SK-N-SH (cell line): ENCODE results near the gene TRIM54. TPM values are rescaled to one million over a fixed set of nuclear protein-coding genes. Genes with fewer than 3 reads are reported as not detected.

Source experiments
- CTCF ChIA-PET: fragments of 300-600, 350-600 bp; formaldehyde crosslinking; extraction: SDS; loops from one replicate; lab custom pipeline; 2021; lab: Yijun Ruan, JAX
- POLR2A ChIA-PET: fragments of 350-600 bp; sonication (Branson Sonifier 250); formaldehyde crosslinking; extraction: SDS; loops from one replicate; lab custom pipeline; 2020; ENCODE audit warnings: antibody characterized with exemption, inconsistent platforms; lab: Yijun Ruan, JAX
- DNase-seq: peaks from one replicate; pipeline ENCODE4 v3.0.0; 2012
- H2AFZ ChIP-seq: fragments of 200-600 bp; sonication (generic); 2 replicates; pipeline ENCODE4 v1.8.1; 2016; ENCODE audit warnings: antibody characterized with exemption, mild to moderate bottlenecking, low read depth
- H3F3A ChIP-seq: fragments of 200-600 bp; sonication (generic); replicated peaks from 2 replicates; pipeline ENCODE3; 2016; ENCODE audit warnings: antibody characterized with exemption, mild to moderate bottlenecking; ENCODE audit not compliant: insufficient read depth
- H3K27ac ChIP-seq, 2 experiments: fragments of 200-500 bp in 1 of 2; fragments of 200-600 bp in 1 of 2; sonication (Bioruptor generic) in 1 of 2; sonication (generic), shearing (Covaris generic) in 1 of 2; 2 replicates each; pipeline versions ENCODE4 v1.5.1 to v1.6.1; 2014 to 2016; ENCODE audit warnings: low read depth in 2 of 2, inconsistent platforms in 1 of 2, low read length in 1 of 2, mild to moderate bottlenecking in 1 of 2, mixed read lengths in 1 of 2
- H3K27me3 ChIP-seq: fragments of 200-600 bp; sonication (generic), shearing (Covaris generic); 2 replicates; pipeline ENCODE4 v1.6.1; 2016; ENCODE audit warnings: mixed run types; ENCODE audit not compliant: insufficient read depth
- H3K36me3 ChIP-seq, 2 experiments: fragments of 200-500 bp in 1 of 2; fragments of 200-600 bp in 1 of 2; sonication (Bioruptor generic) in 1 of 2; sonication (generic) in 1 of 2; replicated peaks in 1 of 2; 2 replicates each; pipeline versions ENCODE3 to v1.5.1; 2014 to 2016; ENCODE audit warnings: low read length in 1 of 2, mild to moderate bottlenecking in 1 of 2; ENCODE audit not compliant: insufficient read depth in 2 of 2, control insufficient read depth in 1 of 2
- H3K4me1 ChIP-seq, 2 experiments: fragments of 200-500 bp in 1 of 2; fragments of 200-600 bp in 1 of 2; sonication (Bioruptor generic) in 1 of 2; sonication (generic), shearing (Covaris generic) in 1 of 2; 2 replicates each; pipeline versions ENCODE4 v1.5.1 to v1.6.1; 2014 to 2016; ENCODE audit warnings: low read depth in 1 of 2, low read length in 1 of 2, mixed run types in 1 of 2; ENCODE audit not compliant: insufficient read depth in 2 of 2, control insufficient read depth in 1 of 2
- H3K4me2 ChIP-seq: fragments of 200-600 bp; sonication (generic), shearing (Covaris generic); 2 replicates; pipeline ENCODE4 v1.6.1; 2017; ENCODE audit warnings: mixed run types
- H3K4me3 ChIP-seq, 2 experiments: fragments of 200-500 bp in 1 of 2; fragments of 200-600 bp in 1 of 2; sonication (Bioruptor generic) in 1 of 2; sonication (generic), shearing (Covaris generic) in 1 of 2; 2 replicates each; pipeline versions ENCODE4 v1.5.1 to v1.8.1; 2014 to 2016; ENCODE audit warnings: low read depth in 2 of 2, inconsistent platforms in 1 of 2, low read length in 1 of 2, mild to moderate bottlenecking in 1 of 2, mixed read lengths in 1 of 2, moderate library complexity in 1 of 2
- H3K79me2 ChIP-seq: fragments of 200-600 bp; sonication (generic); 2 replicates; pipeline ENCODE4 v1.8.1; 2017; ENCODE audit warnings: mild to moderate bottlenecking; ENCODE audit not compliant: insufficient read depth
- H3K9ac ChIP-seq: fragments of 200-600 bp; sonication (generic); 2 replicates; pipeline ENCODE4 v1.6.1; 2017; ENCODE audit warnings: mixed run types
- H3K9me2 ChIP-seq: fragments of 200-600 bp; sonication (generic); 2 replicates; pipeline ENCODE4 v1.6.1; 2017; ENCODE audit warnings: mixed run types
- H3K9me3 ChIP-seq: fragments of 200-600 bp; sonication (generic); 2 replicates; pipeline ENCODE4 v1.6.1; 2017; ENCODE audit warnings: mixed run types, mild to moderate bottlenecking, moderate library complexity
- H4K20me1 ChIP-seq: fragments of 200-600 bp; sonication (generic); 2 replicates; pipeline ENCODE4 v1.6.1; 2017; ENCODE audit warnings: mild to moderate bottlenecking, mixed run types; ENCODE audit not compliant: insufficient read depth
- ELF1 ChIP-seq: IDR thresholded peaks from 2 replicates; pipeline ENCODE4 v1.4.0; 2012
- EP300 ChIP-seq, 2 experiments: IDR thresholded peaks; 2 replicates each; pipeline versions ENCODE4 v1.4.0 to v1.6.1; 2012; ENCODE audit warnings: borderline replicate concordance in 1 of 2, low read depth in 1 of 2, low read length in 1 of 2
- EZH2phosphoT487 ChIP-seq: fragments of 200-600 bp; sonication (generic); IDR thresholded peaks from 2 replicates; pipeline ENCODE4 v1.6.1; 2017; ENCODE audit warnings: low read depth, mixed run types, mild to moderate bottlenecking, antibody characterized with exemption, moderate library complexity, borderline replicate concordance
- MXI1 ChIP-seq: IDR thresholded peaks from 2 replicates; pipeline ENCODE4 v1.6.1; 2012; ENCODE audit warnings: mild to moderate bottlenecking, low read depth, low read length, improper control_type of control experiment
- NFIC ChIP-seq: IDR thresholded peaks from 2 replicates; pipeline ENCODE4 v1.4.0; 2012; ENCODE audit warnings: borderline replicate concordance
- RAD21 ChIP-seq: IDR thresholded peaks from 2 replicates; pipeline ENCODE4 v1.6.1; 2012; ENCODE audit warnings: mild to moderate bottlenecking, low read length
- RFX5 ChIP-seq: IDR thresholded peaks from 2 replicates; pipeline ENCODE4 v1.6.1; 2012; ENCODE audit warnings: mild to moderate bottlenecking, improper control_type of control experiment, low read length
- SIN3A ChIP-seq: IDR thresholded peaks from 2 replicates; pipeline ENCODE4 v1.6.1; 2012; ENCODE audit warnings: low read depth, mild to moderate bottlenecking, low read length, moderate library complexity, borderline replicate concordance
- SMC3 ChIP-seq: IDR thresholded peaks from 2 replicates; pipeline ENCODE4 v1.6.1; 2012; ENCODE audit warnings: low read depth, low read length, improper control_type of control experiment
- TCF12 ChIP-seq: IDR thresholded peaks from 2 replicates; pipeline ENCODE4 v1.4.0; 2012
- TEAD4 ChIP-seq: IDR thresholded peaks from 2 replicates; pipeline ENCODE4 v1.4.0; 2012; ENCODE audit warnings: mild to moderate bottlenecking, borderline replicate concordance; ENCODE audit not compliant: insufficient read depth
- WGBS: methylation state at CpG from one replicate; pipeline ENCODE4 v1.1.6; 2017; ENCODE audit warnings: low lambda C conversion rate; 5-methylcytosine and 5-hydroxymethylcytosine counted together
- polyA plus RNA-seq, 3 experiments: library from polyadenylated mRNA; depleted of rRNA; stranded (reverse); fragments of >200 nt; gene quantifications; 2 replicates each; pipeline ENCODE4 v1.2.3, GENCODE V29; 2012
- TF ChIP-seq, protein P1 (sequence below): fragments of 200-600 bp; sonication (generic); IDR thresholded peaks from 2 replicates; pipeline ENCODE4 v1.6.1; 2017; ENCODE audit warnings: antibody characterized with exemption, mild to moderate bottlenecking, moderate library complexity
- TF ChIP-seq, protein P2 (sequence below): IDR thresholded peaks from 2 replicates; pipeline ENCODE4; 2012
- TF ChIP-seq, protein P3 (sequence below): IDR thresholded peaks from 2 replicates; pipeline ENCODE4 v1.4.0; 2012; ENCODE audit warnings: low read depth, borderline replicate concordance

Gene TRIM54
- polyA plus RNA-seq, 1 of the 3 experiments (the other 2 are of a cell fraction) = 0.28 TPM

DNA sequence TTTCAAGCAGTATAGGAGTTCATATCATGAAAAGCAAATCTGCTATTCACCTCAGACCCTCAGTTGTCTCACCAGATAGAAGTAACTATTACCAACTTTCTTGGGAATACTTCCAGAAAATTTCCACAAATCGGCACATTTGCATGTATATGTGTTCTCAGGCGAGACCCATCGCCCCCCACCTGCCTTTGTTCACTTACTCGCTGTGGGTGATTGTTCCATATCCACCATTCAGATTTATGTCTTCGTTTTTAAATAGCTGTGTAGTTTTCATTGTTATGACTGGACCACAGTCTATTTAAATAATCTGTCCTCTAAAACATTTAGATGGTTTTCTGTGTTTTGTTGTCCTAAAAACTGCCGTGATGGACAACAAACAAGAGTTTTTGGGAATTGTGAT, 3.3 kb downstream of the TRIM54 start:
- WGBS = 71% methylated on average over 6 of the region's 6 CpGs
- TF ChIP-seq TCF12 = no peak
- TF ChIP-seq TEAD4 = no peak
- CTCF ChIA-PET = interaction anchor here (0.7 to 18.0 kb wide), 5 partner anchors 11 to 223 kb away, joined by 3 to 392 read pairs (median 87); partner anchors contain the start of gene SLC30A3

DNA sequence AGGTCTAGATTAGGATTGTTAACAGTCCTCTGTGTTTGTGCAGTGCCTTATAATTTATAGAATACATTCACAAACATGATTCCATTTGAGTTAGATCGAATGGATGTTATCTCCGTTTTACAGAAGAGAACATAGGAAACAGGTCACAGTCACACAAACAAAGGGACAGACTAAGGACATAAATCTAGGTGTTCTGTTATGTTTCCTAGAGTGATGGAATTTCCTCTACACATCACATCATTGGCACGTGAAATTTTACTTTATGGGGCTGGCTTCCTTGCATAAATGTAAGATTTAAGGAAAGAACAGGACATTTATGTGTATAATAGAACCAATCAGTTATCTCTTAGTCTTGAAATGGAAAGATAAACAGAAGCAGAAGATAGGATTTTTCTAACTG, 6.4 kb downstream of the TRIM54 start:
- no peak for DNase-seq
- Histone ChIP-seq H3K9me3 (no peaks in the 10 kb centered on the region), H3K9me2 (no peaks in the 10 kb centered on the region), H3K79me2 (no peaks in the 10 kb centered on the region), H3F3A (peaks cover 10% of the 10 kb centered on the region), H3K27ac (no peak overlapping the region), H3K27me3 (no peaks in the 10 kb centered on the region)
- POLR2A ChIA-PET = no interaction called here
- TF ChIP-seq MXI1 (no peak), NFIC (no peak), SMC3 (no peak), SIN3A (no peak), ELF1 (no peak), EZH2phosphoT487 (no peak), RAD21 (no peak), EP300 (IDR thresholded peaks at IDR 0.05; ENCODE audit: borderline replicate concordance in 1 of 2, low read depth in 1 of 2, low read length in 1 of 2) (no peak), RFX5 (no peak)
- TF ChIP-seq, protein P1, sequence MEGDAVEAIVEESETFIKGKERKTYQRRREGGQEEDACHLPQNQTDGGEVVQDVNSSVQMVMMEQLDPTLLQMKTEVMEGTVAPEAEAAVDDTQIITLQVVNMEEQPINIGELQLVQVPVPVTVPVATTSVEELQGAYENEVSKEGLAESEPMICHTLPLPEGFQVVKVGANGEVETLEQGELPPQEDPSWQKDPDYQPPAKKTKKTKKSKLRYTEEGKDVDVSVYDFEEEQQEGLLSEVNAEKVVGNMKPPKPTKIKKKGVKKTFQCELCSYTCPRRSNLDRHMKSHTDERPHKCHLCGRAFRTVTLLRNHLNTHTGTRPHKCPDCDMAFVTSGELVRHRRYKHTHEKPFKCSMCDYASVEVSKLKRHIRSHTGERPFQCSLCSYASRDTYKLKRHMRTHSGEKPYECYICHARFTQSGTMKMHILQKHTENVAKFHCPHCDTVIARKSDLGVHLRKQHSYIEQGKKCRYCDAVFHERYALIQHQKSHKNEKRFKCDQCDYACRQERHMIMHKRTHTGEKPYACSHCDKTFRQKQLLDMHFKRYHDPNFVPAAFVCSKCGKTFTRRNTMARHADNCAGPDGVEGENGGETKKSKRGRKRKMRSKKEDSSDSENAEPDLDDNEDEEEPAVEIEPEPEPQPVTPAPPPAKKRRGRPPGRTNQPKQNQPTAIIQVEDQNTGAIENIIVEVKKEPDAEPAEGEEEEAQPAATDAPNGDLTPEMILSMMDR = no peak
- TF ChIP-seq, protein P2, sequence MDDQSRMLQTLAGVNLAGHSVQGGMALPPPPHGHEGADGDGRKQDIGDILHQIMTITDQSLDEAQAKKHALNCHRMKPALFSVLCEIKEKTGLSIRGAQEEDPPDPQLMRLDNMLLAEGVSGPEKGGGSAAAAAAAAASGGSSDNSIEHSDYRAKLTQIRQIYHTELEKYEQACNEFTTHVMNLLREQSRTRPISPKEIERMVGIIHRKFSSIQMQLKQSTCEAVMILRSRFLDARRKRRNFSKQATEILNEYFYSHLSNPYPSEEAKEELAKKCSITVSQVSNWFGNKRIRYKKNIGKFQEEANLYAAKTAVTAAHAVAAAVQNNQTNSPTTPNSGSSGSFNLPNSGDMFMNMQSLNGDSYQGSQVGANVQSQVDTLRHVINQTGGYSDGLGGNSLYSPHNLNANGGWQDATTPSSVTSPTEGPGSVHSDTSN = no peak
- TF ChIP-seq, protein P3, sequence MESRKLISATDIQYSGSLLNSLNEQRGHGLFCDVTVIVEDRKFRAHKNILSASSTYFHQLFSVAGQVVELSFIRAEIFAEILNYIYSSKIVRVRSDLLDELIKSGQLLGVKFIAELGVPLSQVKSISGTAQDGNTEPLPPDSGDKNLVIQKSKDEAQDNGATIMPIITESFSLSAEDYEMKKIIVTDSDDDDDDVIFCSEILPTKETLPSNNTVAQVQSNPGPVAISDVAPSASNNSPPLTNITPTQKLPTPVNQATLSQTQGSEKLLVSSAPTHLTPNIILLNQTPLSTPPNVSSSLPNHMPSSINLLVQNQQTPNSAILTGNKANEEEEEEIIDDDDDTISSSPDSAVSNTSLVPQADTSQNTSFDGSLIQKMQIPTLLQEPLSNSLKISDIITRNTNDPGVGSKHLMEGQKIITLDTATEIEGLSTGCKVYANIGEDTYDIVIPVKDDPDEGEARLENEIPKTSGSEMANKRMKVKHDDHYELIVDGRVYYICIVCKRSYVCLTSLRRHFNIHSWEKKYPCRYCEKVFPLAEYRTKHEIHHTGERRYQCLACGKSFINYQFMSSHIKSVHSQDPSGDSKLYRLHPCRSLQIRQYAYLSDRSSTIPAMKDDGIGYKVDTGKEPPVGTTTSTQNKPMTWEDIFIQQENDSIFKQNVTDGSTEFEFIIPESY = no peak
- TF ChIP-seq, all 33 proteins: peak for 0
- Histone ChIP-seq H3K4me2 (no peak overlapping the region), H3K4me1 (peaks cover 2 to 10% of the 10 kb centered on the region in 2 experiments; a peak in 3 of 4 replicates), H3K36me3 (no peaks in the 10 kb centered on the region), H3K4me3 (no peak overlapping the region), H2AFZ (no peak overlapping the region), H4K20me1 (no peaks in the 10 kb centered on the region), H3K9ac (no peak overlapping the region)
- CTCF ChIA-PET = interaction anchor here (1.1 to 18.7 kb wide), 4 partner anchors 7 to 21 kb away, joined by 3 to 392 read pairs (median 204); partner anchors contain the start of genes SLC30A3, TRIM54 and UCN
- WGBS = 16% methylated on average over 3 of the region's 3 CpGs

More for the DNA sequence above, 3.3 kb downstream of the TRIM54 start:
- Histone ChIP-seq H3K4me3 (no peak overlapping the region), H4K20me1 (no peaks in the 10 kb centered on the region), H2AFZ (no peak overlapping the region), H3K36me3 (no peaks in the 10 kb centered on the region), H3K4me1 (peaks cover 0 to 19% of the 10 kb centered on the region in 2 experiments; a peak in 3 of 4 replicates), H3K9me2 (no peaks in the 10 kb centered on the region), H3K27ac (no peak overlapping the region), H3K27me3 (no peaks in the 10 kb centered on the region), H3K79me2 (no peaks in the 10 kb centered on the region), H3K9me3 (no peaks in the 10 kb centered on the region), H3K9ac (no peak overlapping the region), H3F3A (peaks cover 3% of the 10 kb centered on the region), H3K4me2 (no peak overlapping the region)
- POLR2A ChIA-PET = no interaction called here
- DNase-seq = no peak
